Measurements from ENCODE around the gene TJP1.

DNA sequence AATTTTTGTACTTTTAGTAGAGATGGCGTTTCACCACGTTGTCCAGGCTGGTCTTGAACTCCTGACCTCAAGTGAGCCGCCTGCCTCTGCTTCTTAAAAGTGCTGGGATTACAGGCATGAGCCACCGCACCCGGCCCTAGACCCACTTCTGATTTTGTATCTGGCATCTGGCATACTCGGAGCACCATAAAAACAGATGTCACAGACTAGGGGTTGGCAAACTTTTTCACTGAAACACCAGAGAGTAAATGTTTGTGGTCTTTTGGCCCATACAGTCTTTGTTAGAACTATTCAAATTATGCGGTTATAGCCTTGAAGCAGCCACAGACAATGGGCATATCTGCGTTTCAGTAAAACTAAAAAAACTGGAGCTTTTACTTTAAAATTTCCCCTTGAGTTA, 110.7 kb downstream of the TJP1 start:
- TF ChIP-seq EZH2 (IDR thresholded peaks at IDR 0.05; ENCODE audit: insufficient read depth, poor library complexity, severe bottlenecking) (no peak), EZH2phosphoT487 (IDR thresholded peaks at IDR 0.05; ENCODE audit: insufficient read depth, low read depth) (no peak)

Data from GM23248 (cell line).